Natural killer cell (primary cell): ENCODE results near the gene DIAPH3. TPM values are rescaled to one million over a fixed set of nuclear protein-coding genes. Genes with fewer than 3 reads are reported as not detected.

Source experiments
- ATAC-seq, 3 donors: fragments of 150-1000 bp in 2 of 3; fragments of 200-7000 bp in 1 of 3; cut with Tn5 transposase; 1 replicate in 1 of 3; 2 replicates in 2 of 3; pipeline ENCODE4 v1.10.0; 2021; ENCODE audit warnings: mild to moderate bottlenecking in 2 of 3, moderate library complexity in 2 of 3
- DNase-seq, 2 donors: peaks; one replicate each; pipeline versions ENCODE4 v3.0.0 to v3.0.0-alpha.2; 2013 to 2021; ENCODE audit warnings: mixed read lengths in 1 of 2
- H3K27ac ChIP-seq: one replicate; pipeline ENCODE4 v1.5.1; 2013; ENCODE audit warnings: mild to moderate bottlenecking, low read length
- H3K27me3 ChIP-seq: one replicate; pipeline ENCODE4 v1.6.1; 2013; ENCODE audit warnings: low read length; ENCODE audit not compliant: control insufficient read depth, insufficient read depth
- H3K36me3 ChIP-seq: one replicate; pipeline ENCODE4 v1.6.1; 2013; ENCODE audit warnings: low read length; ENCODE audit not compliant: control insufficient read depth, insufficient read depth
- H3K4me1 ChIP-seq: one replicate; pipeline ENCODE4 v1.6.1; 2013; ENCODE audit warnings: low read length; ENCODE audit not compliant: control insufficient read depth, insufficient read depth
- H3K4me3 ChIP-seq: one replicate; pipeline ENCODE4 v1.5.1; 2013; ENCODE audit warnings: low read length
- H3K9me3 ChIP-seq: one replicate; pipeline ENCODE4 v1.6.1; 2013; ENCODE audit warnings: low read length; ENCODE audit not compliant: control insufficient read depth, insufficient read depth
- H3K27ac Mint-ChIP-seq, 2 donors: one replicate each; pipeline ENCODE4 v1.8.0; 2022; ENCODE audit warnings: mild to moderate bottlenecking in 2 of 2, mixed read lengths in 2 of 2, moderate library complexity in 1 of 2
- H3K27me3 Mint-ChIP-seq, 2 donors: one replicate each; pipeline ENCODE4 v1.8.0; 2022; ENCODE audit warnings: low read depth in 2 of 2, mixed read lengths in 2 of 2
- H3K36me3 Mint-ChIP-seq: one replicate; pipeline ENCODE4 v1.8.0; 2022; ENCODE audit warnings: mixed read lengths
- H3K4me1 Mint-ChIP-seq, 2 donors: one replicate each; pipeline ENCODE4 v1.8.0; 2022; ENCODE audit warnings: mixed read lengths in 2 of 2
- H3K4me3 Mint-ChIP-seq: one replicate; pipeline ENCODE4 v1.8.0; 2022; ENCODE audit warnings: mild to moderate bottlenecking, moderate library complexity, mixed read lengths
- H3K9me3 Mint-ChIP-seq, 2 donors: one replicate each; pipeline ENCODE4 v1.8.0; 2022; ENCODE audit warnings: mixed read lengths in 2 of 2
- CTCF ChIP-seq: fragments of 200-600 bp; IDR thresholded peaks from one replicate; pipeline ENCODE4 v1.8.0; 2022; ENCODE audit warnings: antibody characterized with exemption
- WGBS: methylation state at CpG from one replicate; pipeline ENCODE4 v1.1.7; 2013; ENCODE audit warnings: missing lambda C conversion rate; ENCODE audit not compliant: insufficient coverage; 5-methylcytosine and 5-hydroxymethylcytosine counted together
- intact Hi-C: fragments of 100-400 bp; cut with micrococcal nuclease; formaldehyde crosslinking; loops from one replicate; pipeline ENCODE4 v1.14.2; 2022
- total RNA-seq, 4 donors: library from RNA; stranded (reverse); fragments of 120-200 nt in 1 of 4; gene quantifications; one replicate each; pipeline versions ENCODE4 v1.2.3 to v1.2.4, GENCODE V29; 2013 to 2022

Gene DIAPH3
- total RNA-seq, 3 donors from 2014 or later (not counting 1 experiment from before 2014, with no cell fraction given): 0.54 to 1.0 (median 0.98) TPM

GRCh38 chr13:60111691-60112090, 52.0 kb downstream of the DIAPH3 start:
- intact Hi-C loops: no loop called here
- Mint-ChIP-seq H3K9me3 (peaks cover 11% of the 10 kb centered on the region in 2 donors), H3K4me1 (no peaks in the 10 kb centered on the region), H3K27ac (no peak overlapping the region), H3K4me3 (no peak overlapping the region), H3K27me3 (no peaks in the 10 kb centered on the region), H3K36me3 (peaks cover 22% of the 10 kb centered on the region)
- no peak for TF ChIP-seq CTCF
- H3K27me3 ChIP-seq: no peaks in the 10 kb centered on the region
- H3K4me3 ChIP-seq: no peak overlapping the region
- peaks cover 3% of the 10 kb centered on the region for H3K9me3 ChIP-seq
- 100% methylated on average over 1 of the region's 3 CpGs for WGBS
- no peak for ATAC-seq
- H3K36me3 ChIP-seq: no peaks in the 10 kb centered on the region
- H3K27ac ChIP-seq: no peak overlapping the region
- no peak for DNase-seq
- no peaks in the 10 kb centered on the region for H3K4me1 ChIP-seq

- Mint-ChIP-seq H3K4me1 (no peaks in the 10 kb centered on the region), H3K4me3 (no peak overlapping the region), H3K27me3 (no peaks in the 10 kb centered on the region), H3K36me3 (peaks cover 12% of the 10 kb centered on the region), H3K9me3 (peaks cover 6 to 7% of the 10 kb centered on the region in 2 donors), H3K27ac (no peak overlapping the region)
- Histone ChIP-seq H3K36me3 (no peaks in the 10 kb centered on the region), H3K27me3 (no peaks in the 10 kb centered on the region), H3K9me3 (peaks cover 3% of the 10 kb centered on the region), H3K4me1 (no peaks in the 10 kb centered on the region), H3K27ac (no peak overlapping the region), H3K4me3 (no peak overlapping the region)
- intact Hi-C loops: no loop called here
- TF ChIP-seq CTCF: no peak
- ATAC-seq (no peak), DNase-seq (no peak)
- 100% methylated on average over 1 of the region's 3 CpGs for WGBS
These were observed 54.4 kb downstream of the DIAPH3 start for GRCh38 chr13:60109285-60109684.

GRCh38 chr13:60108589-60108988, 55.1 kb downstream of the DIAPH3 start:
- H3K27me3 Mint-ChIP-seq: no peaks in the 10 kb centered on the region

More at GRCh38 chr13:60108589-60108988, 55.1 kb downstream of the DIAPH3 start:
- Mint-ChIP-seq H3K9me3 (peaks cover 3% of the 10 kb centered on the region in 2 donors), H3K36me3 (peaks cover 5% of the 10 kb centered on the region), H3K4me1 (no peaks in the 10 kb centered on the region), H3K4me3 (no peak overlapping the region), H3K27ac (no peak overlapping the region)
- no peak overlapping the region for H3K27ac ChIP-seq
- peaks cover under 1% of the 10 kb centered on the region for H3K9me3 ChIP-seq
- DNase-seq: no peak
- intact Hi-C loops: no loop called here
- no peak for ATAC-seq
- TF ChIP-seq CTCF: no peak
- no peaks in the 10 kb centered on the region for H3K27me3 ChIP-seq
- WGBS: 98% methylated on average over 2 of the region's 2 CpGs
- H3K4me3 ChIP-seq: no peak overlapping the region
- H3K36me3 ChIP-seq: no peaks in the 10 kb centered on the region
- H3K4me1 ChIP-seq: no peaks in the 10 kb centered on the region
